Left ventricle myocardium superior (tissue), 1 donor: ENCODE results near the gene AFAP1. TPM values are rescaled to one million over a fixed set of nuclear protein-coding genes. Genes with fewer than 3 reads are reported as not detected.

Source experiments
- ATAC-seq: fragments of 200-7000 bp; cut with Tn5 transposase; one replicate; pipeline ENCODE4 v1.9.1; 2020; ENCODE audit warnings: mild to moderate bottlenecking, moderate library complexity
- DNase-seq: peaks from one replicate; pipeline ENCODE4 v3.0.0-alpha.2; 2020
- intact Hi-C: fragments of 100-400 bp; cut with micrococcal nuclease; formaldehyde crosslinking; loops from one replicate; pipeline ENCODE4 v1.11.0; 2022
- total RNA-seq: library from RNA; stranded (reverse); fragmentation: NEBNext Ultra II Directional; extraction: Animal tissue kit (Norgen Biotek cat#: 25700); gene quantifications from one replicate; pipeline ENCODE4 v1.2.1, GENCODE V29; 2021
- donor health status: DM: no; HTN: yes; CAD: no; lungs with severe emphysema.

The AFAP1 gene
- total RNA-seq, 1 donor from 2014 or later, result 7.7 TPM

DNA sequence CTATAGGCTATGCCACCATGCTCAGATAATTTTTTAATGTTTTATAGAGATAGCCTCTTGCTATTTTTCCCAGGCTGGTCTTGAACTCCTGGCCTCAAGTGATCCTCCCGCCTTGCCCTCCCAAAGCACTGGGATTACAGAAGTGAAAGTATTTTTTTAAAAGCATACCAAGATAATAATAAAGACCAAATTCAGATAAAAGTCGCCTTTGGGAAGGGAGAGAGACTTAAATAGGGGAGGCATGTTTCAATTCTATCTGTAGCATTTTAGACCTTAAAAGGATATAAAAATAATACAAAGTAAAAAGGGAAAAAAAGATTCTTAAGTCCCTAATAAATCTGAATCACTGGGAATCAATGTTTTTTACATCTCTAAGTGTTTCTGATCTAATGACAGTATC is 108.9 kb downstream of the AFAP1 start:
- no peak for ATAC-seq
- intact Hi-C loops, result no loop called here

DNA sequence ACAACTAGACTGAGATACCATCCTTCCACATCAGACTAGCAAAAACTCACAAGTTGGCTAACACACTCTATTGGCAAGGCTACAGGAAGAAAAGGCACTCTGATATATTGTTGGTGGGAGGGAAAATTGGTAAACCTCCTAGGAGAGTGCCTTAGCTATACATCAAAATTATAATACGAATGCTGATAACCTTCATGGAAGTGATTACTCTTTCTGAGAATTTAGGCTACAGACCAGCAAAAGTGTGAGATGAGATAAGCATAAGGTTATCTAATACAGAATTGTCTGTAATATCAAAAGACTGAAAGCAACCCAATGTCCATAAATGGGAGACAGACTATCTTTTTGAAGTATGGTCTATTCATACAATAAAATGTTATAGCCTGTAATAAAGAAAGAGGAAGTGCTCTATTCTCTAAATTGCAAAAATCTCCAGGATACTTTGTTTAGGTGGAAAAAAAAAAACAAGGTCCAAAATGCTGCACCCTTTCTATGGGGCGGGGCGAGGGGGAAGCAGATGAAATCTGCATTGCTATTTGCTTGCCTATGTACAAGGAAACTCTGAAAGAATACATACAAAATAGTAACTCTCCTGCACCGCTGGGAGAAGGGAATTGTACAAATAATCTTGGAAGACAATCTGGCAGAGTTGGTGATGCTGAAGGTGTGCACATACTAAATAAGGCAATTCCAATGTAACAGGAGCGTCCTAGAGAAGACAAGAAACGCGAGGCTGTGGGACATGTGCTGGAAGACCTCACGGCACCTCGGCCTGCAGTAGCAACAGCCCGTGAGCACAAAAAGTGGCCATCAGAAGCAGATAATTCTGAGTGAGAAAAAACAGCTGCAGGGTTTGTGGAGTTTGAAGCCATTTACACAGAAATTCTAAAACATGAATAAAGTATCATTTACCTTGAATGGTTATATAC is 109.7 kb downstream of the AFAP1 start:
- ATAC-seq (no peak), DNase-seq (no peak)
- intact Hi-C loops, result no loop called here

More for the DNA sequence above, 108.9 kb downstream of the AFAP1 start:
- no peak for DNase-seq

DNA sequence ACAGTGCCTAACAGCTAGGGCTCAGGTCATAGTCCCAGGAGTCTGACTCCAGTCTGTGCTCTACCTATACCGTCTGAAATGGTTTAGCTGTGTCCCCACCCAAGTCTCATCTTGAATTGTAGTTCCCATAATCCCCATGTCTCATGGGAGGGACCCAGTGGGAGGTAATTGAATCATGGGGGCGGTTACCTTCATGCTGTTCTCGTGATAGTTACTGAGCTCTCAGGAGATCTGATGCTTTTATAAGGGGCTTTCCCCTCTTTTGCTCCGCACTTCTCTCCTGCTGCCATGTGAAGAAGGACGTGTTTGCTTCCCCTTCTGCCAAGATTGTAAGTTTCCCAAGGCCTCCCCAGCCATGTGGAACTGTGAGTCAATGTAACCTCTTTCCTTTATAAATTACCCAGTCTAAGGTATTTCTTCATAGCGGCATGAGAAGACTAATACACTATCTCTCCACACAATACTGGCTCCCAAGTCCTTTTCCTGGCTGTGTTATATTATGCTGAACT is 110.8 kb downstream of the AFAP1 start:
- intact Hi-C loops, result no loop called here
- DNase-seq, result no peak
- ATAC-seq, result peak; percentile 7

- DNase-seq, result peak; percentile 75
- ATAC-seq, result peak; percentile 93
- intact Hi-C loops, result no loop called here
Measured at GRCh38 chr4:7828011-7828720, 111.5 kb downstream of the AFAP1 start.

GRCh38 chr4:7827566-7827965 is 112.1 kb downstream of the AFAP1 start:
- DNase-seq (no peak), ATAC-seq (no peak)
- intact Hi-C loops, result no loop called here

DNA sequence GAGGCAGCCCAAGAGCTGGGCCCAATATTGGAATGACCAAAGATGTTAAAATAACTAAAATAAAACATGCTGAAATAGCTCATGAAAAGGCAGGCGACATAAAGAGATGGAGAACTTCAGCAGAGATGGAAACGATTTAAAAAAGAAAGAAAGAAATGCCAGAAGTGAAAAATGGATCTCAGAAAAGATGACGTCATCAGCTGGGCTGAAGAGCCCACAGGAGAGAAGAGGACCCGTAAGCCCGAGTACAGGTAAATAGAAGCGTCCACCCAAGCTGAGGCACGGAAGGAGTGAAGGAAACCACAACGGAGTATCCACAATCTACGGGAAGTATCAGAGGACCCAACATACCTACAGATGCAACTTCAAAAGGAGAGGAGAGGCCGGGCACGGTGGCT is 112.8 kb downstream of the AFAP1 start:
- intact Hi-C loops, result no loop called here
- no peak for ATAC-seq

GRCh38 chr4:7826176-7826908 is 113.3 kb downstream of the AFAP1 start:
- no peak for ATAC-seq
- DNase-seq, result no peak
- intact Hi-C loops, result no loop called here

More for the DNA sequence above, 112.8 kb downstream of the AFAP1 start:
- DNase-seq, result no peak

- intact Hi-C loops, result no loop called here
- ATAC-seq (no peak), DNase-seq (no peak)
Measured at GRCh38 chr4:7824218-7824617, 115.4 kb downstream of the AFAP1 start.

GRCh38 chr4:7823416-7823824 is 116.2 kb downstream of the AFAP1 start:
- DNase-seq (peak; percentile 83), ATAC-seq (peak; percentile 87)
- intact Hi-C loops, result no loop called here

- no peak for DNase-seq
- intact Hi-C loops, result no loop called here
- ATAC-seq, result peak; percentile 63
Measured at GRCh38 chr4:7822877-7823276, 116.8 kb downstream of the AFAP1 start.

DNA sequence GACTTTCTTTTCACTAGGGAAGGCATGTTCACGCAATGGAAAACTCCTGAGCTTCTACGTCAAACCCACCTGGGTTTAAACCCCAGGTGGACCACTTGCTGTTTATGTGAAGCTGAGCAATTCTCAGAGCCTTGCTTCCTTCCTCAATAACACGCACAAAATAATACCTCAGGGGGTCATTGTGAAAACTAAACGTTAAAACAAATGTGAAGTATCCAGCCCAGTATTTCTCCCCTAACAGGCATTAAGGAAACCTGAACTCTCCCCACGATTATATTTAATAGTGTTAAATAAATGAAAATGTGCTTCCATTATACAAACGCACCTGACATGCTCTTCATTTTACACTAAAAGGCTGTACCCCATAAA is 117.5 kb downstream of the AFAP1 start:
- ATAC-seq (no peak), DNase-seq (no peak)
- intact Hi-C loops, result no loop called here

GRCh38 chr4:7821245-7822136 is 118.2 kb downstream of the AFAP1 start:
- no peak for DNase-seq
- intact Hi-C loops, result no loop called here
- ATAC-seq, result peak; percentile 50

- DNase-seq, result no peak
- ATAC-seq, result no peak
- intact Hi-C loops, result no loop called here
Measured at GRCh38 chr4:7820031-7820818, 119.4 kb downstream of the AFAP1 start.

DNA sequence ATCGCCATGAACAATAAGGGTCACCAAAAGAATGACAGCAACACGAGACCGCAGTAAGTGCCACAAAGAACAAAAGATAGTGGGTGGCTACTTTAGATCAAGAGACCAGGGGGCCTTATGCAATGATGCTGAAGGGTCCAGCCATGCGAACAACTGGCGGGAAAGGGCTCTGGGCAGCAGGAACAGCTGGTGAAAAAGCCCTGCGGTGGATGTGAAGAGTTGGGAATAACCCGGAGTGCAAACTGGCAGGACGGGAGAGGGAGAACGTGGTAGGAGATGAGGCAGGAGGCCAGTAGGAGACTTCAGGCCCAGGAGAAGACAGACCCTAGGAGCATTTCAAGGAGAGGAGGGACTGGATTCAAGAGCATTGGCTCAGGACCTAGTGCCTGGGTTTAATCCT is 120.2 kb downstream of the AFAP1 start:
- DNase-seq (no peak), ATAC-seq (no peak)
- intact Hi-C loops, result no loop called here

GRCh38 chr4:7818399-7818911 is 121.2 kb downstream of the AFAP1 start:
- intact Hi-C loops, result no loop called here
- ATAC-seq, result peak; percentile 35
- peak; percentile 53 for DNase-seq

- intact Hi-C loops, result no loop called here
- no peak for ATAC-seq
- no peak for DNase-seq
Measured at GRCh38 chr4:7817877-7818398, 121.7 kb downstream of the AFAP1 start.

- intact Hi-C loops, result no loop called here
- ATAC-seq, result no peak
- DNase-seq, result no peak
Measured at GRCh38 chr4:7816771-7817170, 122.9 kb downstream of the AFAP1 start.
